22Rv1 (cell line): ENCODE results near the gene TMEM63C.

Experiments
- ZFX ChIP-seq: fragments of 450-650 bp; IDR thresholded peaks from 2 replicates; pipeline ENCODE4 v1.6.1; 2017; ENCODE audit warnings: antibody characterized with exemption, borderline replicate concordance
- TF ChIP-seq, protein P1 (sequence below): fragments of 450-650 bp; IDR thresholded peaks from 2 replicates; pipeline ENCODE4 v1.5.1; 2017; ENCODE audit warnings: mild to moderate bottlenecking

DNA sequence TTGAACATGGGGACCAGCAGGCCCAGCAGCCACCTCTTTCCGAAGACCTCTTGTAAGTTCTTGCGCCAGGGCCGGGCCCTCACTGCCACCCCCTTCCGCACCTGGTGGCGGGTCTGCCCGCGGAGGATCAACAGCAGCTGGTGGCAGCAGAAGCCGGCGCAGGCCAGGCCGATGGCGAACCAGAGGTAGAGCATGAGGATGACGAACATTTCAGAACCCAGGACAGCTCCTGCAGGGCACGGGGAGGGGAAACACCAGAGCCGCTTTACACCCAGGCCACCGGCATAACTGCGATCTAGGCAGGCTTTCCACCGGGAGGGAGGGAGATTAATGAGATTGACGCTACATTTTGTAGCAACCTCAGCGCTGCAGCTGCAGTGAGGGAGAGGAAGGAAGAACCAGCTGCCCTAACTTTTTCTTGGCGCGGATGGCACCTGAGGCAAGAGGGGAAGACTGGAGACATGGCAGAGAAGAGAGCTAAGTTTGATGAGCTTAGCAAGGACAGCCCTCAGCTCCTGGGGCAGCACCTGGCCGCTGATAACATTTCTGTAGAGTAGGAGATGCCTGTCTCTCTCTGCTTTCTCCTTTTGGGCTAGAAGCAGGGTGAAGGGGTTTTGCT, 47.8 kb upstream of the TMEM63C start:
- TF ChIP-seq, protein P1, sequence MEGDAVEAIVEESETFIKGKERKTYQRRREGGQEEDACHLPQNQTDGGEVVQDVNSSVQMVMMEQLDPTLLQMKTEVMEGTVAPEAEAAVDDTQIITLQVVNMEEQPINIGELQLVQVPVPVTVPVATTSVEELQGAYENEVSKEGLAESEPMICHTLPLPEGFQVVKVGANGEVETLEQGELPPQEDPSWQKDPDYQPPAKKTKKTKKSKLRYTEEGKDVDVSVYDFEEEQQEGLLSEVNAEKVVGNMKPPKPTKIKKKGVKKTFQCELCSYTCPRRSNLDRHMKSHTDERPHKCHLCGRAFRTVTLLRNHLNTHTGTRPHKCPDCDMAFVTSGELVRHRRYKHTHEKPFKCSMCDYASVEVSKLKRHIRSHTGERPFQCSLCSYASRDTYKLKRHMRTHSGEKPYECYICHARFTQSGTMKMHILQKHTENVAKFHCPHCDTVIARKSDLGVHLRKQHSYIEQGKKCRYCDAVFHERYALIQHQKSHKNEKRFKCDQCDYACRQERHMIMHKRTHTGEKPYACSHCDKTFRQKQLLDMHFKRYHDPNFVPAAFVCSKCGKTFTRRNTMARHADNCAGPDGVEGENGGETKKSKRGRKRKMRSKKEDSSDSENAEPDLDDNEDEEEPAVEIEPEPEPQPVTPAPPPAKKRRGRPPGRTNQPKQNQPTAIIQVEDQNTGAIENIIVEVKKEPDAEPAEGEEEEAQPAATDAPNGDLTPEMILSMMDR: no peak
- TF ChIP-seq ZFX: no peak
